Measurements from ENCODE around the gene SURF4.

SURF4 gene

DNA sequence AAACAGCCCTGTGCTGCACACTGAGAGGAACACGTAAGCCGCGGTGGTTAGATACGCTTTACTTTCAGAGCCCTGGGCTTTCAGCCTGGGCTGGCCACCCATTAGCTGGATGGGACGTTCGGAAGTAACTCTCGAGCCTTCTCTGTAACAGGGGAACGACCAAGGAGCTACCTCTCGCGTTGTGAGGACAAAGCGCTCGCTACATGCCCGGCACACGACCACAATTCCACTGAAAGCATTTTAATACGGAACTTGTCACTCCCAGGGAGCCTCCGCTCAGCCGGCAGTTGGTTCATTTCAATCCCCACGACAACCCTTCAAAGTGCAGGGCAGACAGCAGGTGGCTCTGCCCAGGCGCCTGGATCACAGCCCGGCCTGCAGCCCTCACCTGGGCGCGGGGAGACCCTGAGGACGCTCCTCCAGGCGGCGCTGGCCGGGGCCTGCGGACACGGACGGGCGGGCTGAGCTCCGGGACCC lies 19.9 kb downstream of the SURF4 start:
- H3K27ac Mint-ChIP-seq: no peak overlapping the region
- H3K9me3 Mint-ChIP-seq: no peaks in the 10 kb centered on the region
- H3K27me3 Mint-ChIP-seq (ENCODE audit: low read depth, poor library complexity): no peaks in the 10 kb centered on the region
- H3K4me1 Mint-ChIP-seq: peaks cover 21% of the 10 kb centered on the region
- peak overlapping the region; percentile 91 for H3K4me3 Mint-ChIP-seq
- TF ChIP-seq, protein P1, sequence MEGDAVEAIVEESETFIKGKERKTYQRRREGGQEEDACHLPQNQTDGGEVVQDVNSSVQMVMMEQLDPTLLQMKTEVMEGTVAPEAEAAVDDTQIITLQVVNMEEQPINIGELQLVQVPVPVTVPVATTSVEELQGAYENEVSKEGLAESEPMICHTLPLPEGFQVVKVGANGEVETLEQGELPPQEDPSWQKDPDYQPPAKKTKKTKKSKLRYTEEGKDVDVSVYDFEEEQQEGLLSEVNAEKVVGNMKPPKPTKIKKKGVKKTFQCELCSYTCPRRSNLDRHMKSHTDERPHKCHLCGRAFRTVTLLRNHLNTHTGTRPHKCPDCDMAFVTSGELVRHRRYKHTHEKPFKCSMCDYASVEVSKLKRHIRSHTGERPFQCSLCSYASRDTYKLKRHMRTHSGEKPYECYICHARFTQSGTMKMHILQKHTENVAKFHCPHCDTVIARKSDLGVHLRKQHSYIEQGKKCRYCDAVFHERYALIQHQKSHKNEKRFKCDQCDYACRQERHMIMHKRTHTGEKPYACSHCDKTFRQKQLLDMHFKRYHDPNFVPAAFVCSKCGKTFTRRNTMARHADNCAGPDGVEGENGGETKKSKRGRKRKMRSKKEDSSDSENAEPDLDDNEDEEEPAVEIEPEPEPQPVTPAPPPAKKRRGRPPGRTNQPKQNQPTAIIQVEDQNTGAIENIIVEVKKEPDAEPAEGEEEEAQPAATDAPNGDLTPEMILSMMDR (IDR thresholded peaks at IDR 0.05): no peak
- DNase-seq: no peak
- H3K36me3 Mint-ChIP-seq (ENCODE audit: low read depth): peaks cover 28% of the 10 kb centered on the region

DNA sequence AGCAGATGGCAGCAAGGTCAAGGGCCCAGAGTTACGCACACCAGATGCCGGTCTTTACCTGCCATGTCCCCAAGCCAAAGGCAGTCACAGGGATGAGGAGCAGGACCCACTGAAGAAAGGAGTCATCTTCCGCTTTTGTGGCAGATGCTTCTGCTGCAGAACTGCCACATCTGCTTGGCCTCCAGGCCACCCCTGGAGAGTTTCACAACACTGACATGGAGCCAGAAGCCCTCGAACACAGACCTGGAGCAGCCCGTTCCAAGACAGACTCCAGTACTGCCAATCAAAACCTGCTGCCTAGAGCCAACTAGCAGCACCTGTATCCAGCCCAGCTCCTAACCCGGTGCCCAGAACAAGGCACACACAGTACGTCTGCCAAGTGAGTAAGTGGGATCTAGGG lies 21.1 kb downstream of the SURF4 start:
- Mint-ChIP-seq H3K9me3 (no peaks in the 10 kb centered on the region), H3K4me3 (peak overlapping the region; percentile 91), H3K36me3 (ENCODE audit: low read depth) (peaks cover 34% of the 10 kb centered on the region), H3K27ac (no peak overlapping the region), H3K27me3 (ENCODE audit: low read depth, poor library complexity) (no peaks in the 10 kb centered on the region), H3K4me1 (peaks cover 30% of the 10 kb centered on the region)
- DNase-seq: no peak
- TF ChIP-seq, protein P1 (IDR thresholded peaks at IDR 0.05): no peak

DNA sequence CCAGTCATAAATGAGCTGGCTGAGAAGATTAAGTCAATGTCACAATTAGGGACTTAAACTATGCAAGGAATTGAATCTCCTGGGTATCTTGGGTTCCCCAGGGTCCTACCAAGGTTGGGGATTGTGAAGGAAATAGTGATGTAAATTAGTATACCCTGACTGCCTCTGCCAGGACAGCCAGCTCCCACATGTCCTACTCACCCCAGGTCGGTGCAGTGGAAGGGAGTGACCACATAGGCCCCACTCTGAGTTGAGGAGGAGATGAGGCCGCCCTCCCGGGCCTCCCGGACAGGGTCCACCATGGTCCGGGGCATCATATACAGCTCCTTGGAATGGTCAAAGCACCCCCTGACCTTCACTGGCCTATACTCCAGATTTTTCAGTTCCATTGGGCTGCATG lies 22.3 kb downstream of the SURF4 start:
- peaks cover 38% of the 10 kb centered on the region for H3K4me1 Mint-ChIP-seq
- H3K4me3 Mint-ChIP-seq: no peak overlapping the region
- DNase-seq: no peak
- peaks cover 46% of the 10 kb centered on the region for H3K36me3 Mint-ChIP-seq (ENCODE audit: low read depth)
- no peaks in the 10 kb centered on the region for H3K27me3 Mint-ChIP-seq (ENCODE audit: low read depth, poor library complexity)
- H3K9me3 Mint-ChIP-seq: no peaks in the 10 kb centered on the region
- TF ChIP-seq, protein P1 (IDR thresholded peaks at IDR 0.05): no peak
- peak overlapping the region; percentile 97 for H3K27ac Mint-ChIP-seq

DNA sequence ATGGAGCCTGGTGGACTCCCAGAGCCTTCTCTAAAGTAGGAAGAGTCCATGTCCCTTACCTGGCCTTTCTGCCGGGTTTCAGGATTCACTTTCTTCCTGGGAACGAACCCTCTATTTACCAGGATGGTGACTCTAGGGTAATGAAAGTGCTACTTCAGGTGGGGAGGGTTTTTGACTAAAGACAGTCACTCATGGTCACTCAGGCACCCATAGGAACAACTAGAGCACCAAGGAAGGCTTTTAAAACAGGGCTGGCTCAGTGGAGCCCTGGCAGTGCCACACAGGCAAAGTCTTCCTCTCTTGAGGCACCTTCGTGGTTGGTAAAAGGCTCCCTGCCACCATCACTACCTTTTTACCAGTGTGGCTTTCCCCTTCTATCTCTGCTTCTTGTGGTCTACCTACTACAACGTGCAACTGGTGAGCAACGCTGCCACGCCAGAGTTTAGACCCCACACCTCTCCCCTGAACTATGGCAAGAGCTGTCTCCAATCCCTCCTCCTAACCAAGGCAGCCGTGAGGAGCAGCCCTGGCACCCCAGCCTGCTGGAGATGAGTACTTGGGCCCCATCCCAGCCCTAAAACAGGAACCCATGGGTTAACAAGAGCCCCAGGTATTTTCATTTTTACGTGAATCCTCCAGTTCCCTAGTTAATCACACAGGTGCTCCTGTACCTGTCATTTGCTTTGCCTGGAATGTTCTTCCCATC lies 23.1 kb downstream of the SURF4 start:
- H3K9me3 Mint-ChIP-seq: no peaks in the 10 kb centered on the region
- peaks cover 32% of the 10 kb centered on the region for H3K4me1 Mint-ChIP-seq
- TF ChIP-seq, protein P1 (IDR thresholded peaks at IDR 0.05): no peak
- no peaks in the 10 kb centered on the region for H3K27me3 Mint-ChIP-seq (ENCODE audit: low read depth, poor library complexity)
- H3K27ac Mint-ChIP-seq: peak overlapping the region; percentile 97
- peaks cover 50% of the 10 kb centered on the region for H3K36me3 Mint-ChIP-seq (ENCODE audit: low read depth)
- DNase-seq: no peak
- no peak overlapping the region for H3K4me3 Mint-ChIP-seq

DNA sequence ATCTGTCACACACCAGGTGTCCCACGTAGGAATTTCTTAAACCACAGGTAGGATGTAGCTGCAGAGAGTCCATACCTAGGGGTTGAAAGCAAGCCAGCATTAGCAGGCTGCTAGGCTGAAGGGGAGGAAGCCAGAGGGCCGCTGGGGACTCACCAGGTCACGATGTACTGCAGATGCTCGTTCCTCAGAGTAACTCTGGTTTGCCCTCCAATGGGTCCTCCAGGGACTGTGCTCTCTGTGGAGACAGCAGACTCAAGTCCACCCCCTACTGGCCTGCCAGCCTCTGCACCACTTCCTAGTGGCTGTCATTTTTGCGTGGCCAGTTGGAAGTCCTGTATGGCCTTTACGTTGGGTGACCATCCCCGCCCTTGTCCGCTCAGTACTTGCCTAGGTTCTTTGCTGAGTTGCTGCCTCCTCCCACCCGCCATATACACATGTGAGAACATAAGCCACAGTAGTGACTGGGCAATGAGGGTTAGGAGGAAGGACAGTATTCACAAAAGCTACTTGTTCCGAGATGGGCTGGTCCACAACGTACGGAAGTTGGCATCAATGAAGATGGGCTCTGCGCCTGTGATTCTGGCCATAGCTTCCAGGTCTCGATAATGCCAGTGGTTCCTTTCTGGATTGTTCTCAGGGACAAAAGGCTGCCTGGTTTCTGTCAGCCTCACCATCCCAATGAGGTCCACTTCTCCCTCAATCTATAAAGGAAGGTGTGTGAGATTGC lies 23.8 kb downstream of the SURF4 start:
- Mint-ChIP-seq H3K27me3 (ENCODE audit: low read depth, poor library complexity) (no peaks in the 10 kb centered on the region), H3K4me1 (peaks cover 27% of the 10 kb centered on the region), H3K27ac (peak overlapping the region; percentile 87), H3K36me3 (ENCODE audit: low read depth) (peaks cover 50% of the 10 kb centered on the region), H3K9me3 (no peaks in the 10 kb centered on the region), H3K4me3 (no peak overlapping the region)
- DNase-seq: peak; percentile 52
- TF ChIP-seq, protein P1 (IDR thresholded peaks at IDR 0.05): peak; percentile 44

Data from nephron progenitor cell (in vitro differentiated cells).